ENCODE measurements around the gene MYBPHL.

DNA sequence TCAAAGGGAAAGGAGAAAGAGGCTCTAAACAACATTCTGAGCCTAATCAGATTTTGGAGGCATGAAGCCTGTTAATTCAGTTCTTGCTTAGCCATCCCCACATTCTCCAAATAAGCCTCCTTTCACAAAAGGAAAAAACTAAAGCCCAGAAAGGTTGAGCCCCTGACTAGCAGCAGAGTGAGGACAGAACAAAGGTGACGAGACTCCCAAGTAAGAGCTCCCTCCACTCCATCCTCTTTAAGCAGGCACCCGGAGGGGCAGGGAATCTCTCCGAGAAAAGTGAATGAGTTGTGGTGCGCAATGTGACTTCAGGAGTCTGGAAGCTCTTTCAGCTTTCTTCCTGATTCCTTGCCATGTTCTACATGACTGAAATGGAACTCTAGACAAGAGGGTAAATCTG, 43.4 kb upstream of the MYBPHL start:
- TF ChIP-seq, protein P1, sequence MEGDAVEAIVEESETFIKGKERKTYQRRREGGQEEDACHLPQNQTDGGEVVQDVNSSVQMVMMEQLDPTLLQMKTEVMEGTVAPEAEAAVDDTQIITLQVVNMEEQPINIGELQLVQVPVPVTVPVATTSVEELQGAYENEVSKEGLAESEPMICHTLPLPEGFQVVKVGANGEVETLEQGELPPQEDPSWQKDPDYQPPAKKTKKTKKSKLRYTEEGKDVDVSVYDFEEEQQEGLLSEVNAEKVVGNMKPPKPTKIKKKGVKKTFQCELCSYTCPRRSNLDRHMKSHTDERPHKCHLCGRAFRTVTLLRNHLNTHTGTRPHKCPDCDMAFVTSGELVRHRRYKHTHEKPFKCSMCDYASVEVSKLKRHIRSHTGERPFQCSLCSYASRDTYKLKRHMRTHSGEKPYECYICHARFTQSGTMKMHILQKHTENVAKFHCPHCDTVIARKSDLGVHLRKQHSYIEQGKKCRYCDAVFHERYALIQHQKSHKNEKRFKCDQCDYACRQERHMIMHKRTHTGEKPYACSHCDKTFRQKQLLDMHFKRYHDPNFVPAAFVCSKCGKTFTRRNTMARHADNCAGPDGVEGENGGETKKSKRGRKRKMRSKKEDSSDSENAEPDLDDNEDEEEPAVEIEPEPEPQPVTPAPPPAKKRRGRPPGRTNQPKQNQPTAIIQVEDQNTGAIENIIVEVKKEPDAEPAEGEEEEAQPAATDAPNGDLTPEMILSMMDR (IDR thresholded peaks at IDR 0.05), result no peak
- no peak for TF ChIP-seq POLR2A (IDR thresholded peaks at IDR 0.05)

Data from right lobe of liver (tissue), 4 donors.